GM19328 (cell line): ENCODE data around the gene BPNT1.
"Not testable (repeated sequence)": the region's sequence is repeated elsewhere in the genome, so short reads cannot be mapped to it uniquely, and the experiment has no call there.

ENCODE experiments used
- ATAC-seq: cut with Tn5 transposase; IDR thresholded peaks from one replicate; pipeline ENCODE4 v1.9.1; 2021; ENCODE audit warnings: mild to moderate bottlenecking, moderate library complexity; ENCODE audit not compliant: unreplicated experiment

The BPNT1 gene, protein sequence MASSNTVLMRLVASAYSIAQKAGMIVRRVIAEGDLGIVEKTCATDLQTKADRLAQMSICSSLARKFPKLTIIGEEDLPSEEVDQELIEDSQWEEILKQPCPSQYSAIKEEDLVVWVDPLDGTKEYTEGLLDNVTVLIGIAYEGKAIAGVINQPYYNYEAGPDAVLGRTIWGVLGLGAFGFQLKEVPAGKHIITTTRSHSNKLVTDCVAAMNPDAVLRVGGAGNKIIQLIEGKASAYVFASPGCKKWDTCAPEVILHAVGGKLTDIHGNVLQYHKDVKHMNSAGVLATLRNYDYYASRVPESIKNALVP

DNA sequence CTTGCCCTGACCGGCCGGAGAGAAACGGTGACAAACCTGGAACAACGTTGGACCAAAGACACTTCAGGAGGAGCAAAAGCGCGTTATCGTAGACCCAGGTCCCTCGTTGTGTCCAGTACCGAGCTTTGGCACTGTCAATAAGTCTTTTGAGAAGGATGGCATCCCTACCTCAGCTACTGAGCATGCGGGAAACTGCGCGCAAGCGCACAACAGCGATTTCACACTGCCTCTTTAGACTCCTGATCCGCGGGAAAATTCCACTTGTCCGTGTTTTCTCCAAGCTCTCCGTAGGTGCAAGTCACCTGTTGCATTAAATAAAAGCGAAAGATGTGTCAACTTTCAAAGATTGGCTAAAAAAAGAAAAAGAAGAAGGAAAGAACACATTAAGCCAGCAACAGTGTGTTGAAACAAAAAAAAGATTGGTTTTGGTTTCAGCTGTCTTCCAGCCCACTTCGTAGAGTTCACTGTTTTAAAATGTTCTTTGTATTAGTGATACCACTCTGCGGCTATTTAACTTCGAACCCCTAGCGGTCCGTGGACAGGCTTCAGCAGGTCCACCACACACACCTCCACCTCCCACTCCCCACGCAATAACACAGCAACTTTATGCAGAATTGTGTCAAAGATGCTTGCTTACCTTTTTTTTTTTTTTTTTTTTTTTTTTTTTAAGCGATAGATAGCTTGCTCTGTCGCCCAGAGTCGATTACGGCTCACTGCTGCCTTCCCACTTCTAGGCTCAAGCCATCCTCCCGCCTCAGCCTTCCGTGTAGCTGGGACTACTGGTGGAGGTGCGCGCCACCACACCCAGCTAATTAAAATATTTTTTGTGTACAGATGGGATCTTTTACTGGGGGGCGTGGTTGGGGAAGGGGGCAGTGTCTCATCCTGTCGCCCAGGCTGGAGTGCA is at the start of gene BPNT1:
Gene BPNT1, minus strand, starts transcription at position 139 of the 907 bp plus-strand sequence. CDS start 9,942 bp downstream, outside the sequence.
- ATAC-seq, result peak; percentile 43

- ATAC-seq, result no peak
Measured at GRCh38 chr1:220137019-220137786, 47.6 kb upstream of the BPNT1 start.

- no peak for ATAC-seq
Measured at GRCh38 chr1:220135755-220136154, 46.2 kb upstream of the BPNT1 start.

DNA sequence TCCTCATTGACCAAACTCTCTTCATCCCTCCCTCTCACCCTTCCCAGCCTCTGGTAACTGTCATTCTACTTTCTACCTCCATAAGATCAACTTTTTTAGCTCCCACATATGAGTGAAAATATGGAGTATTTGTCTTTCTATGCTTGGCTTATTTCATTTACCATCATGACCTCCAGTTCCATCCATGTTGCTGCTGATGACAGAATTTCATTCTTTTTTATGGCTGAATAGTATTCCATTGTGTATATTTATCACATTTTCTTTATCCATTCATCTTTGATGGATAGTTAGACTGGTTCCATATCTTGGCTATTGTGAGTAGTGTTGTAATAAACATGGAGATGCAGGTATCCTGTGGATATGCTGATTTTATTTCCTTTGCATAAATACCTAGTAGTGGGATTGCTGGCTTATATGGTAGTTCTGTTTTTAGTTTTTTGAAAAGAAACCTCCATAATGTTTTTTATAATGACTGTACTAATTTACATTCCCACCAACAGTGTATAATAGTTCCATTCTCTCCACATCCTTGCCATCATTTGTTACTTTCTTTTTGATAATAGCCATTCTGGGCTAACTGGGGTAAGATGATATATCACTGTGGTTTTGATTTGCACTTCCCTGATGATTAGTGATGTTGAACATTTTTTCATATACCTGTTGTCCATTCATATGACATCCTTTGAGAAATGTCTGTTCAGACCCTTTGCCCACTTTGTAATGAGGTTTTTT is 40.1 kb upstream of the BPNT1 start:
- no peak for ATAC-seq

DNA sequence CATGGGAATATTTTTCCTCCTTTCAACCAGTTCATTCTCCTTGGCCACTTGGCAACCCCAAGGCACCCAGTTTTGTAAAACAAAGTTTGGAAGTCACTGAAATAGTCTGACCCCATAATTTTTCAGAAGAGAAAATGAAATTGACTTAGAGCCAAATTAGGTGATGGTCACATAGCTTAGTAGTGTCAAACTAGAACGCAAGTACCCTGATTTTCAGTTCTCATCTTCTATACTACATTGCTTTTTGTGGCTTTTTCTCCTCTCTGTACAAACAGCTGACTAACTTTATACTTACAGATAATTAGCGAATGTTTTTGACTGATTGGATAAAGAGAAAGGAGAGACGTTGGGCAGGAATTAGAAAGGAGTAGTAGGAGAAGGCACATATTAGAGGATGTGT is 37.5 kb upstream of the BPNT1 start:
- ATAC-seq, result no peak

- no peak for ATAC-seq
Measured at GRCh38 chr1:220124542-220124941, 35.0 kb upstream of the BPNT1 start.

- ATAC-seq, result no peak
Measured at GRCh38 chr1:220123889-220124288, 34.3 kb upstream of the BPNT1 start.

DNA sequence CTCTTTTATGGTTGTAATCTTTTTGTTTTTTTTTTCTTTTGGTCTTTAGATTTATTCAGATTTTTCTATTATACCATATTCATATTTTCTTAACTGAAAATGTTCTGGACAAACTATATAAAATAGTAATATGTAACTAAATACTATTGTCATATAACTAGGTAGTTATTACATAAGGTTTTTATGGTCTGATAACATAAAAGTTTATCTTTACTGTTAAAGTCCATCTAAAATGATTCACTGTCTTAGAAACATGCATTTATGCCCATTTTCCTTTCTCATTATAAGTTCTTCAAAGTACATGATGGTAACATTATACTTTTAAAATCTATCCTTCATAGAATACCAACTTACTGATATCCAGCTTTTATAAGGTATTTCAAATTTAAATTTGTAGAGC is 33.5 kb upstream of the BPNT1 start:
- ATAC-seq, result no peak

DNA sequence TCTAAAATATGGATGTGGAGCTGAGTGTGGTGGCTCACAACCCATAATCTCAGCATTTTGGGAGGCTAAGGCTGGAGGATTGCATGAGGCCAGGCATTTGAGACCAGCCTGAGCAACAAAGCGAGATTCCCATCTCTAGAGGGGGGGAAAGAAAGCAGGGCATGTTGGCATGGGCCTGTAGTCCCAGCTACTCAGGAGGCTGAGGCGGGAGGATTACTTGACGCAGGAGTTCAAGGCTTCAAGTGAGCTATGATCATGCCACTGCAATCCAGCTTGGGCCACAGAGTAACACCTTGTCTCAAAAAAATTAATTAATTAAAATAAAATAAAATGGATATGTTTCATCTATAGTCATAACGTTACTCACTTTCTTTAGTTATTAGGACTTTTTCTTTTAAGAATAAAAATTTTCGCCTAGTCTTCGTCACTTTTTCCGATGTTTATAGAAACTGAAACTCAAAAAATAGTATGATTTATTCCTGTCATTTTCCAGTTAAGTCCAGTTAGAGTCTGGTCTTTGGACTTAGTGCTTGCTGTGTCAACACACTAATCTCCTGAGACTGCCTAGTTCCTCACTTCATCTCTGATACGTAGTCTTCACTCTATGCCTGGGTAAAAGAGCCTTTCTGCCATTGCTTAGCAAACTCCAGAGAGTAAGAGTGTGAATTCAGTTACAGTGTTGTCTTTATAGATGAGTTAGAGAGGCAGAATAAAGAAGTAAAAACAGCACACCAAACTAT is 32.4 kb upstream of the BPNT1 start:
- ATAC-seq, result no peak

DNA sequence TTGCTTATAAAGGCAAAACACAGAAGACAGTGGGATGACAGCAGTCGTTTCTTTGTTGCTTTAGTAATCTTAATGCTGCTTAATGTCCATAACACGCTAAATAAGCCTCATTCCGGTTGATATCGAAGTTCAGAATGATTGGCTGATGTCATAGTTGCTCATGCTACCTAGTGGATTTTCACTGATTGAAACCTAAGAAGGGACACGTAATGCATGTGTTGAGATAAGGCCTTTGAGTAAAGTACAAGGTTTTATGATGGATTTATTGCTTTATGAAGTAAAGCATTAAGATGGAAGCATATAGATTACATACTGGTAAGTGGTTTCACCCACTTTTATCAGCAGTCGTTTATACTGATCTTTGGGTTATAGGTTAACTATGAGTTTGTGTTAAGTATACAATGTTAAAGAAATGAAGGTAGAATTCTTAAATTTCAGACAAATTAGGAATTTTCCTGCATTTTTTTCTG is 29.5 kb upstream of the BPNT1 start:
- ATAC-seq, result no peak

GRCh38 chr1:220113136-220113695 is 23.6 kb upstream of the BPNT1 start:
- no peak for ATAC-seq

DNA sequence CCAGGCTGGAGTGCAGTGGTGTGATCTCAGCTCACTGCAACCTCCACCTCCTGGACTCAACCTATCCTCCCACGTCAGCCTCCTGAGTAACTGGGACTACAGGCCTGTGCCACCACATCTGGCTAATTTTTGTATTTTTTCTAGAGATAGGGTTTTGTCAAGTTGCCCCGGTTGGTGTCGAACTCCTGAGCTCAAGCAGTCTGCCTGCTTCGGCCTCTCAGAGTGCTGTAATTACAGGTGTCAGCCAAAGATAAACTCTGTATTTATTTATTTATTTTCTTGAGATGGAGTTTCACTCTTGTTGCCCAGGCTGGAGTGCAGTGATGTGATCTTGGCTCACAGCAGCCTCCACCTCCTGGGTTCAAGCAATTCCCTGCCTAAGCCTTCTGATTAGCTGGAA is 23.0 kb upstream of the BPNT1 start:
- ATAC-seq, result not testable (repeated sequence)

GRCh38 chr1:220110473-220110872 is 20.9 kb upstream of the BPNT1 start:
- ATAC-seq, result not testable (repeated sequence)

DNA sequence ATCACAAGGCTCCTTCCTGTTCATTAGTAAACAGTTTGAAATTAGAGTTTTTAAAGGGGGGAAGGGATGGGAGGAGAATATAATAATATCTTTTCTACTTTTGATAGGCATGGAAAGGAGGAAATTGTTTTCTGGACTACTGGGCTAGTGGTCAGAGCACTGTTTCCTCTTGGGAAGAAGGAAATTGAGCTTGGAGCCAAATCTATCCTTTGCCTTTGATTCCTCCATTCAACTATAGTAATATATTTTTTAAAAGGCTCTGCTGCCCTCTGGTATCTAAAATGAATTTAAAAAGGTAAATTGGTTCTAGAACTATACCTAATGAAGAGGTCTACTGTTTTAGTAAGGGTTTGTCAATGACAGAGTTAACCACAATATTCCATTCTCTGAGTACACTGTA is 10.2 kb upstream of the BPNT1 start:
- ATAC-seq, result no peak

DNA sequence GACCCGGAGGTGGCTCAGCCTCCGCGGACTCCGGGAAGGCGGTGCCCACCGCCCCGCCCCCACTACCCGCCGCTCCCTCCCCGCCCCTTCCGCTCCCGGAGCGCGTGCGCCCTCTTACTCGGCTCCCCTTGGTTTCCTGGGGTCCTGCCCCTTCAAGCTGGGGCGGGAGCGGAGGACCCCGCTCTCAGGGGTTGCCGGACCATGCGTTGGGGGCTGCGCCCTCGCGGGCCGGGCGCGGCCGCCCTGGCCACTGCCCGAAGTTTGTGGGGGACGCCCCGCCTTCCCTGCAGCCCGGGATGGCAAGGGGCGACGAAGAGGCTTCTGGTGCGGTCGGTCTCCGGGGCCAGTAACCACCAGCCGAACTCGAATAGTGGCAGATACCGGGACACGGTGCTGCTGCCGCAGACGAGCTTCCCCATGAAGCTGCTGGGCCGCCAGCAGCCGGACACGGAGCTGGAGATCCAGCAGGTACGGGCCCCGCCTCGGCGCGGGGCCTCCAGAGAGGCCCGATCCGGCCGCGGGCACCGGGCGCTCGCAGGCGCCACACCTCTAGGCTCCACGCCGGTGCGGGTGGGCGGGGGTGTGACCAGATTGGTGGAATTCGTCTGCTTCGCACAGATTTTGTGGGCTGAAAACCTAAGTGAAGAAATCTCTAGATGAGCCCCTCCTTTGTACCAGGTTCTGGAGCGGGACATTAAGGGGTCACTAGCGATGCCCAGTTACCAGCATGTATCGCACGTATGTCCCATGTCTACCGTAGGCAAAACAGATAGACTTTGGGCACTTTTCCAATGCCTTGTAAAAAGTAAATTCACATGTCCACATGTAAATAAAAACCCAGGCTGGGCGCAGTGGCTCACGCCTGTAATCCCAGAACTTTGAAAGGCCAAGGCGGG is 4.7 kb upstream of the BPNT1 start, which contains the start of gene IARS2:
Gene IARS2, plus strand, starts transcription at position 117 of the 896 bp plus-strand sequence. Its CDS starts 85 bp downstream, at position 202.
- ATAC-seq, result peak; percentile 52

DNA sequence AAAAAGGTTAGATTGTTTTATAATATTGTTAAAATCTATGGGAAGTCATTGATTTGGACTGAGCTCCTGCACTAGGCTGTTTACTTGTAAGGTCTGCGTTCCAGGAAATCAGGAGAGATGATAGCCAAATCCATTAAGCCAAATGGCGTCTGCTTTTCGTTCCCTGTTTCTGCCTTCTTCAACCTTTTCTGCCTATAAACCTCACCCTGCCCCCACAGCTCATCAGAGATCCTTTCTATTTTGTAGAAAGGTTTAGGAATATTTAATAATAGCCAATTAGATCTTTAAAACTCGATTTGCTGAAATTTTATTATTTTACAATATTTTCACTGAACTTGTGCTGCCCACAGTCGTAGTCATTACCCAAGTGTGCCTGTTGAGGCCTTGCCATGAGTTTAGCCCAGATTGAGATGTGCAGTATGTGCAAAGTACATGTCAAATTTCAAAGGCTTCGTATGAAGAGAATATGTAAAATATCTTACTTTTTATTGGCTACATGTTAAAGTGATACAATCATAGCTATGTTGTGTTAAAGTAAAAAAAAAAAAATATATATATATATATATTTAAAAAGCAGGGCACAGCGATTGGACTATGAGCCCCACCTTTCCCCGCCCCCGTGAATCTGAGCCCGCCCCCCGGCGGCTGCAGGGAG is 3.9 kb upstream of the BPNT1 start:
- ATAC-seq, result peak; percentile 1

DNA sequence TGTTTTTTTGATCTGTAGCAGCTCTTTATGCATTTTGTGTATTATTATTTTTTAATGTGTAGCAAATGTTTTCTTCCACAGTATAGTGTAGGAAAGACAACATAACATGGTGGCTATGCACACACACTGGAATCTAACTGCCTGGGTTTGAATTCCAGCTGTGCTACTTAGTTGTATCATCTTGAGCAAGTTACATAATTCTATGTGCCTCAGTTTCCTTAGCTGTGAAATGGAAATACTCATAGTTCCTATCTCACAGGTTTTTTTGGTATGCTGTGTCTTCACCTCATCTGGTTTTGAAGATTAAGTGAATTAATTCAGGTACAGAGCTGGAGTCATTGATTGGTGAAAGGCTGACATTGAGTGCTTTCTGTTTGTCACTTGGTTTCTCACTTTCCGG is 3.1 kb upstream of the BPNT1 start:
- no peak for ATAC-seq

DNA sequence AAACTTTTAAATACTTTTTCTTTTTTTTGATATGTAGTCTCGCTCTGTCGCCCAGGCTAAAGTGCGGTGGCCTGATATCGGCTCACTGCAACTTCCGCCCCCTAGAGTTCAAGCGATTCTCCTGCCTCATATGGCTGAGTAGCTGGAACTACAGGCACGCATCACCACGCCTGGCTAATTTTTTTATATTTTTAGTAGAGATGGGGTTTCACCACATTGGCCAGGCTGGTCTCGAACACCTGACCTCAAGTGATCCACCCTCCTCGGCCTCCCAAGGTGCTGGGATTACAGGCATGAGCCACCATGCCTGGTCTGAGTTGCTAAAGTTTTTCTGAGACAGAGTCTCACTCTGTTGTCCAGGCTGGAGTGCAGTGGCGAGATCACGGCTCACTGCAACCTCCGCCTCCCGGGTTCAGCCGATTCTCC is 3.3 kb downstream of the BPNT1 start:
- ATAC-seq, result peak; percentile 40
